ENCODE results near the gene PRKD3. TPM values are rescaled to one million over a fixed set of nuclear protein-coding genes. Genes with fewer than 3 reads are reported as not detected.

Gene PRKD3
- total RNA-seq, 1 experiment from 2014 or later: 40.2 TPM

DNA sequence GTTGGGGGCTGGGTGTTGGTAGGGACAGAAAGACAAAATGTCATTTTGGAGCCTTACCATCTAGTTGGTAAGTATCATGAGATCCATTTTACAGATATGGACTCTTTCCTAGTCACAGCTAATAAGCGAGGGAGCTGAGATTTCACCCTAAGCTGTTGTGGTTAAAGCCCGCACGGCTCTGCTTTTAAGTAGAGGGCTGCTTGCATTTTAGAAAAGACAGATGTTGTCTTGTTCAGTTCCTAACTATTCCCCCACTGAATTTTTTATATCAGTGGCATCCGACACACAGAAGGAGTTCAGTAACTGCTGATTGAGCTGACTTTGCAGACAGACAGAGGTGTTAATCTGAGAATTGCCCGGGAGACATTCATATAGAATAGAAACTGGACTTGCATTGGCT is 23.5 kb upstream of the PRKD3 start:
- Histone ChIP-seq H3K36me3 (ENCODE audit: control insufficient read depth, insufficient read depth, low read length) (no peaks in the 10 kb centered on the region), H3K4me3 (ENCODE audit: low read depth, low read length) (no peak overlapping the region), H3K4me1 (peaks cover 30% of the 10 kb centered on the region), H3K9me3 (no peaks in the 10 kb centered on the region), H3K27me3 (replicated peaks; ENCODE audit: control insufficient read depth, insufficient read depth, low read length) (no peaks in the 10 kb centered on the region)
- peaks cover 18% of the 10 kb centered on the region for H3K4me1 Mint-ChIP-seq (ENCODE audit: low read depth, unreplicated experiment)
- intact Hi-C loops (cut with micrococcal nuclease; ENCODE audit: unreplicated experiment): no loop called here
- no TSS peak for BruUV-seq (replicated peaks)
- H3K36me3 Mint-ChIP-seq (ENCODE audit: insufficient read depth, unreplicated experiment): no peaks in the 10 kb centered on the region
- CTCF ChIA-PET: no interaction called here
- H3K4me3 Mint-ChIP-seq (ENCODE audit: unreplicated experiment): no peak overlapping the region
- no peak for DNase-seq
- TF ChIP-seq, protein P1, sequence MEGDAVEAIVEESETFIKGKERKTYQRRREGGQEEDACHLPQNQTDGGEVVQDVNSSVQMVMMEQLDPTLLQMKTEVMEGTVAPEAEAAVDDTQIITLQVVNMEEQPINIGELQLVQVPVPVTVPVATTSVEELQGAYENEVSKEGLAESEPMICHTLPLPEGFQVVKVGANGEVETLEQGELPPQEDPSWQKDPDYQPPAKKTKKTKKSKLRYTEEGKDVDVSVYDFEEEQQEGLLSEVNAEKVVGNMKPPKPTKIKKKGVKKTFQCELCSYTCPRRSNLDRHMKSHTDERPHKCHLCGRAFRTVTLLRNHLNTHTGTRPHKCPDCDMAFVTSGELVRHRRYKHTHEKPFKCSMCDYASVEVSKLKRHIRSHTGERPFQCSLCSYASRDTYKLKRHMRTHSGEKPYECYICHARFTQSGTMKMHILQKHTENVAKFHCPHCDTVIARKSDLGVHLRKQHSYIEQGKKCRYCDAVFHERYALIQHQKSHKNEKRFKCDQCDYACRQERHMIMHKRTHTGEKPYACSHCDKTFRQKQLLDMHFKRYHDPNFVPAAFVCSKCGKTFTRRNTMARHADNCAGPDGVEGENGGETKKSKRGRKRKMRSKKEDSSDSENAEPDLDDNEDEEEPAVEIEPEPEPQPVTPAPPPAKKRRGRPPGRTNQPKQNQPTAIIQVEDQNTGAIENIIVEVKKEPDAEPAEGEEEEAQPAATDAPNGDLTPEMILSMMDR (IDR thresholded peaks at IDR 0.05; ENCODE audit: insufficient read depth in 1 of 2, low read depth in 1 of 2, low read length in 1 of 2, severe bottlenecking in 1 of 2, unreplicated experiment in 1 of 2): no peak
- no peak overlapping the region for H3K27ac Mint-ChIP-seq (ENCODE audit: unreplicated experiment)
- H3K27me3 Mint-ChIP-seq (ENCODE audit: insufficient read depth, unreplicated experiment): no peaks in the 10 kb centered on the region
- no peaks in the 10 kb centered on the region for H3K9me3 Mint-ChIP-seq (ENCODE audit: unreplicated experiment)
- POLR2A ChIA-PET: interaction anchor here (0.5 kb wide), 1 partner anchor 1403 kb away, joined by 3 read pairs; no protein-coding TSS in a partner anchor

DNA sequence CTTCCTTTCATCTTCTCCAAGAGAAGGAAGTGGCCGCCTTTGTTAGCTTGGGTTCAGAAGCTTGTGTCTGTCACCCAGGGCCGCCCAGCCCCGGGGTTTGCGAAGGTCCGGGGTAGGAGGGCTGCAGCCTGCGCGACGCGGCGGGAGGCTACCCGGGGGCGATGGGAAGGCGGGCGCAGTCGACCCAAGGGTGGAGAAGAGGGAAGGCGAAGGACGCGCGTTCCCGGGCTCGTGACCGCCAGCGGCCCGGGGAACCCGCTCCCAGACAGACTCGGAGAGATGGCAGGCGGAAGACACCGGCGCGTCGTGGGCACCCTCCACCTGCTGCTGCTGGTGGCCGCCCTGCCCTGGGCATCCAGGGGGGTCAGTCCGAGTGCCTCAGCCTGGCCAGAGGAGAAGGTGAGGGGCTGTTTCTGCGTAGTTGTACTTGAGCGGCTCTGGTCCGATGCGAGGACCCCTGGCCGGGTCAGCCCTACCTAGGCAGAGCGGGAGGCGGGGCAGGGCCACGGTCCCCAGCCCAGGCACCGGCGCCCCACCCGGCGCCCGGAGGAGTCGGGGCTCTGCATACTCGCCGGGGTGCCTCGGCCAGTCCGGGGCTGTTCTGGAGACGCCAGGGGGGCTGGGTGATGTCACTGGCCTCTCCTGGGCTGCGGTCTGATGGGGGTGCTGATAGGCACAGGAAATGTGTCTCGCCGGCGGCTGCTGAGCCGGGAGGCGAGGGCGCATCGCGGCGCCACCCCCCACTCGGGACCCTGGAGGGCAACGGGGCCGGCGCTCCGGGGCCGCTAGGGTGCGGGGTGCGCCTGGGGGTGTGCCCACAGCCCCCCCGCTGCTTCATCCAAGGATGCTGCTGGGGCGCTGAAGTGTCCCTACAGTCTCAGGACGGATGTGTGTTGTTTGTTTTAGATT is 20.1 kb upstream of the PRKD3 start, which contains the start of gene QPCT:
QPCT (plus strand) TSS at position 178 of the 909 bp plus-strand sequence; CDS start at position 280, 102 bp downstream.
- H3K4me3 Mint-ChIP-seq (ENCODE audit: unreplicated experiment): peak within 1 kb of the TSS; percentile 75
- peak; percentile 57 to 69 for DNase-seq

More for the DNA sequence above, 20.1 kb upstream of the PRKD3 start, which contains the start of gene QPCT:
- ChIA-PET CTCF (no interaction called here), POLR2A (no interaction called here)
- no peaks in the 10 kb centered on the region for H3K36me3 ChIP-seq (ENCODE audit: control insufficient read depth, insufficient read depth, low read length)
- peaks cover 18% of the 10 kb centered on the region for H3K4me1 ChIP-seq
- intact Hi-C loops (cut with micrococcal nuclease; ENCODE audit: unreplicated experiment): no loop called here
- H3K27me3 ChIP-seq (replicated peaks; ENCODE audit: control insufficient read depth, insufficient read depth, low read length): no peaks in the 10 kb centered on the region
- no TSS peak for BruUV-seq (replicated peaks)
- Mint-ChIP-seq H3K36me3 (ENCODE audit: insufficient read depth, unreplicated experiment) (no peaks in the 10 kb centered on the region), H3K27ac (ENCODE audit: unreplicated experiment) (peak within 1 kb of the TSS; percentile 25), H3K9me3 (ENCODE audit: unreplicated experiment) (no peaks in the 10 kb centered on the region), H3K27me3 (ENCODE audit: insufficient read depth, unreplicated experiment) (no peaks in the 10 kb centered on the region), H3K4me1 (ENCODE audit: low read depth, unreplicated experiment) (peaks cover 11% of the 10 kb centered on the region)
- TF ChIP-seq, protein P1 (IDR thresholded peaks at IDR 0.05; ENCODE audit: insufficient read depth in 1 of 2, low read depth in 1 of 2, low read length in 1 of 2, severe bottlenecking in 1 of 2, unreplicated experiment in 1 of 2): no peak
- peak within 1 kb of the TSS; percentile 79 for H3K4me3 ChIP-seq (ENCODE audit: low read depth, low read length)
- no peaks in the 10 kb centered on the region for H3K9me3 ChIP-seq

Measured in Caco-2 (cell line).